Measurements from ENCODE around the gene STK32C.

GRCh38 chr10:132211246-132211645, 96.5 kb downstream of the STK32C start:
- TF ChIP-seq EZH2 (IDR thresholded peaks at IDR 0.05; ENCODE audit: borderline replicate concordance, insufficient read depth, low read length, poor library complexity, severe bottlenecking) (no peak), POLR2AphosphoS5 (IDR thresholded peaks at IDR 0.05) (no peak), REST (IDR thresholded peaks at IDR 0.05; ENCODE audit: borderline replicate concordance) (no peak)
- TF ChIP-seq, protein P1, sequence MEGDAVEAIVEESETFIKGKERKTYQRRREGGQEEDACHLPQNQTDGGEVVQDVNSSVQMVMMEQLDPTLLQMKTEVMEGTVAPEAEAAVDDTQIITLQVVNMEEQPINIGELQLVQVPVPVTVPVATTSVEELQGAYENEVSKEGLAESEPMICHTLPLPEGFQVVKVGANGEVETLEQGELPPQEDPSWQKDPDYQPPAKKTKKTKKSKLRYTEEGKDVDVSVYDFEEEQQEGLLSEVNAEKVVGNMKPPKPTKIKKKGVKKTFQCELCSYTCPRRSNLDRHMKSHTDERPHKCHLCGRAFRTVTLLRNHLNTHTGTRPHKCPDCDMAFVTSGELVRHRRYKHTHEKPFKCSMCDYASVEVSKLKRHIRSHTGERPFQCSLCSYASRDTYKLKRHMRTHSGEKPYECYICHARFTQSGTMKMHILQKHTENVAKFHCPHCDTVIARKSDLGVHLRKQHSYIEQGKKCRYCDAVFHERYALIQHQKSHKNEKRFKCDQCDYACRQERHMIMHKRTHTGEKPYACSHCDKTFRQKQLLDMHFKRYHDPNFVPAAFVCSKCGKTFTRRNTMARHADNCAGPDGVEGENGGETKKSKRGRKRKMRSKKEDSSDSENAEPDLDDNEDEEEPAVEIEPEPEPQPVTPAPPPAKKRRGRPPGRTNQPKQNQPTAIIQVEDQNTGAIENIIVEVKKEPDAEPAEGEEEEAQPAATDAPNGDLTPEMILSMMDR (IDR thresholded peaks at IDR 0.05; ENCODE audit: poor library complexity, severe bottlenecking), result no peak

Measured in neural cell (in vitro differentiated cells).